Measurements from ENCODE around the gene SVOPL. TPM values are rescaled to one million over a fixed set of nuclear protein-coding genes. Genes with fewer than 3 reads are reported as not detected.
"Not testable (repeated sequence)": the region's sequence is repeated elsewhere in the genome, so short reads cannot be mapped to it uniquely, and the experiment has no call there.

The SVOPL gene
- total RNA-seq, 1 donor from 2014 or later, result 0.81 TPM

GRCh38 chr7:138735399-138735798, 34.2 kb upstream of the SVOPL start:
- DNase-seq (no peak), ATAC-seq (no peak)
- Histone ChIP-seq H3K27me3 (no peaks in the 10 kb centered on the region), H3K4me1 (no peaks in the 10 kb centered on the region), H3K9me3 (no peaks in the 10 kb centered on the region), H3K36me3 (no peaks in the 10 kb centered on the region), H3K27ac (no peak overlapping the region), H3K4me3 (no peak overlapping the region)
- no peak for TF ChIP-seq CTCF (IDR thresholded peaks at IDR 0.05)
- intact Hi-C loops (cut with DNase I), result no loop called here

- DNase-seq; H3K27ac ChIP-seq; H3K27me3 ChIP-seq; H3K4me3 ChIP-seq; ATAC-seq; H3K9me3 ChIP-seq; intact Hi-C loops (cut with DNase I); H3K4me1 ChIP-seq; H3K36me3 ChIP-seq: not testable (repeated sequence)
These were observed 30.6 kb upstream of the SVOPL start for GRCh38 chr7:138731733-138732132.

GRCh38 chr7:138729444-138729843, 28.3 kb upstream of the SVOPL start:
- Histone ChIP-seq H3K9me3 (no peaks in the 10 kb centered on the region), H3K27ac (no peak overlapping the region), H3K4me3 (no peak overlapping the region), H3K27me3 (no peaks in the 10 kb centered on the region), H3K36me3 (no peaks in the 10 kb centered on the region), H3K4me1 (no peaks in the 10 kb centered on the region)
- ATAC-seq (no peak), DNase-seq (no peak)
- intact Hi-C loops (cut with DNase I), result no loop called here
- no peak for TF ChIP-seq CTCF (IDR thresholded peaks at IDR 0.05)

GRCh38 chr7:138727336-138728099, 26.4 kb upstream of the SVOPL start:
- H3K27ac ChIP-seq, result no peak overlapping the region

GRCh38 chr7:138726288-138726687, 25.1 kb upstream of the SVOPL start:
- intact Hi-C loops (cut with DNase I), result no loop called here
- H3K4me3 ChIP-seq, result no peak overlapping the region
- no peak for DNase-seq
- H3K27ac ChIP-seq, result no peak overlapping the region
- no peaks in the 10 kb centered on the region for H3K36me3 ChIP-seq
- no peak for ATAC-seq
- no peak for TF ChIP-seq CTCF (IDR thresholded peaks at IDR 0.05)
- H3K27me3 ChIP-seq, result no peaks in the 10 kb centered on the region
- no peaks in the 10 kb centered on the region for H3K4me1 ChIP-seq
- no peaks in the 10 kb centered on the region for H3K9me3 ChIP-seq

More at GRCh38 chr7:138727336-138728099, 26.4 kb upstream of the SVOPL start:
- Histone ChIP-seq H3K4me1 (no peaks in the 10 kb centered on the region), H3K9me3 (no peaks in the 10 kb centered on the region), H3K4me3 (no peak overlapping the region), H3K36me3 (no peaks in the 10 kb centered on the region), H3K27me3 (no peaks in the 10 kb centered on the region)
- DNase-seq (no peak), ATAC-seq (no peak)
- TF ChIP-seq CTCF (IDR thresholded peaks at IDR 0.05), result no peak
- intact Hi-C loops (cut with DNase I), result no loop called here

GRCh38 chr7:138720286-138720685, 19.1 kb upstream of the SVOPL start:
- no peak for DNase-seq
- ATAC-seq, result no peak
- no peaks in the 10 kb centered on the region for H3K36me3 ChIP-seq
- intact Hi-C loops (cut with DNase I), result no loop called here
- H3K9me3 ChIP-seq, result no peaks in the 10 kb centered on the region
- no peaks in the 10 kb centered on the region for H3K4me1 ChIP-seq
- H3K27me3 ChIP-seq, result no peaks in the 10 kb centered on the region
- H3K4me3 ChIP-seq, result no peak overlapping the region
- H3K27ac ChIP-seq, result no peak overlapping the region
- no peak for TF ChIP-seq CTCF (IDR thresholded peaks at IDR 0.05)

Measured in upper lobe of right lung (tissue), 1 donor.